H1 (cell line): Measurements from ENCODE around the gene FOXA3.

ENCODE experiments used
- GABPA ChIP-seq: IDR thresholded peaks from 2 replicates; pipeline ENCODE4 v1.6.1; 2011; ENCODE audit warnings: mild to moderate bottlenecking, low read length, moderate library complexity, borderline replicate concordance; ENCODE audit not compliant: insufficient read depth
- NRF1 ChIP-seq: IDR thresholded peaks from 2 replicates; pipeline ENCODE4 v1.6.1; 2011; ENCODE audit warnings: mild to moderate bottlenecking, low read depth, low read length, improper control_type of control experiment
- PHF8 ChIP-seq: fragments of 200-600 bp; sonication (generic); conservative IDR thresholded peaks from 2 replicates; pipeline ENCODE4 v1.7.1; 2012; ENCODE audit warnings: low read depth, mild to moderate bottlenecking, inconsistent platforms, low read length, moderate library complexity
- POLR2A ChIP-seq, 2 experiments: IDR thresholded peaks; 1 replicate in 1 of 2; 2 replicates in 1 of 2; pipeline ENCODE4 v1.6.1; 2011; ENCODE audit warnings: low read depth in 2 of 2, low read length in 2 of 2, mild to moderate bottlenecking in 2 of 2; ENCODE audit errors: control extremely low read depth in 1 of 2
- TCF12 ChIP-seq: IDR thresholded peaks from 2 replicates; pipeline ENCODE4 v1.6.1; 2011; ENCODE audit warnings: low read depth, mild to moderate bottlenecking, low read length
- TF ChIP-seq, protein P1 (sequence below), 3 experiments: IDR thresholded peaks; 1 replicate in 2 of 3; 2 replicates in 1 of 3; pipeline versions ENCODE4 v1.5.1 to v1.6.1; 2011; ENCODE audit warnings: low read length in 3 of 3, mild to moderate bottlenecking in 3 of 3, inconsistent platforms in 2 of 3, low read depth in 1 of 3, moderate library complexity in 1 of 3; ENCODE audit not compliant: insufficient read depth in 1 of 3; ENCODE audit errors: control extremely low read depth in 1 of 3
- TF ChIP-seq, protein P2 (sequence below): IDR thresholded peaks from 2 replicates; pipeline ENCODE4 v1.6.1; 2011; ENCODE audit warnings: low read length, improper control_type of control experiment
- TF ChIP-seq, protein P3 (sequence below): IDR thresholded peaks from 2 replicates; pipeline ENCODE4 v1.6.1; 2012; ENCODE audit warnings: inconsistent platforms

DNA sequence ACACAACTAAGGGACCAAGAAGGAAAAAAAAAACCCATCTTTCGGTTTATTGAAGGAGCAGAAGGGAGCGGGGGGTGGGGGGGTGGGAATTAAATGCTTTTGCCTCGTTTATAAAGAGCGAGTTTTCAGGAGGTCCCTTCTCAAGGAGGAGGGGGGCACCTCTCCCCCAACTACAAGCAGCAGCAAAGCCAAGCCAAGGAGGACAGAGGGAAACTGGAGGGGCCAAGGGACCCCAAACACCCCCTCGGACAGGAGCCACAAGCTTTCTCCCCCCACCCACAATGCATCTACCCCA is 19.4 kb downstream of the FOXA3 start:
- TF ChIP-seq, protein P1, sequence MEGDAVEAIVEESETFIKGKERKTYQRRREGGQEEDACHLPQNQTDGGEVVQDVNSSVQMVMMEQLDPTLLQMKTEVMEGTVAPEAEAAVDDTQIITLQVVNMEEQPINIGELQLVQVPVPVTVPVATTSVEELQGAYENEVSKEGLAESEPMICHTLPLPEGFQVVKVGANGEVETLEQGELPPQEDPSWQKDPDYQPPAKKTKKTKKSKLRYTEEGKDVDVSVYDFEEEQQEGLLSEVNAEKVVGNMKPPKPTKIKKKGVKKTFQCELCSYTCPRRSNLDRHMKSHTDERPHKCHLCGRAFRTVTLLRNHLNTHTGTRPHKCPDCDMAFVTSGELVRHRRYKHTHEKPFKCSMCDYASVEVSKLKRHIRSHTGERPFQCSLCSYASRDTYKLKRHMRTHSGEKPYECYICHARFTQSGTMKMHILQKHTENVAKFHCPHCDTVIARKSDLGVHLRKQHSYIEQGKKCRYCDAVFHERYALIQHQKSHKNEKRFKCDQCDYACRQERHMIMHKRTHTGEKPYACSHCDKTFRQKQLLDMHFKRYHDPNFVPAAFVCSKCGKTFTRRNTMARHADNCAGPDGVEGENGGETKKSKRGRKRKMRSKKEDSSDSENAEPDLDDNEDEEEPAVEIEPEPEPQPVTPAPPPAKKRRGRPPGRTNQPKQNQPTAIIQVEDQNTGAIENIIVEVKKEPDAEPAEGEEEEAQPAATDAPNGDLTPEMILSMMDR (IDR thresholded peaks at IDR 0.05; ENCODE audit: control extremely low read depth in 1 of 3, insufficient read depth in 1 of 3, low read depth in 1 of 3, low read length in 3 of 3): no peak
- TF ChIP-seq, protein P2, sequence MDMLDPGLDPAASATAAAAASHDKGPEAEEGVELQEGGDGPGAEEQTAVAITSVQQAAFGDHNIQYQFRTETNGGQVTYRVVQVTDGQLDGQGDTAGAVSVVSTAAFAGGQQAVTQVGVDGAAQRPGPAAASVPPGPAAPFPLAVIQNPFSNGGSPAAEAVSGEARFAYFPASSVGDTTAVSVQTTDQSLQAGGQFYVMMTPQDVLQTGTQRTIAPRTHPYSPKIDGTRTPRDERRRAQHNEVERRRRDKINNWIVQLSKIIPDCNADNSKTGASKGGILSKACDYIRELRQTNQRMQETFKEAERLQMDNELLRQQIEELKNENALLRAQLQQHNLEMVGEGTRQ: no peak
- TF ChIP-seq TCF12 (no peak), NRF1 (no peak), POLR2A (IDR thresholded peaks at IDR 0.05; ENCODE audit: control extremely low read depth in 1 of 2, low read depth in 2 of 2, low read length in 2 of 2) (no peak), GABPA (no peak), PHF8 (no peak)
- TF ChIP-seq, protein P3, sequence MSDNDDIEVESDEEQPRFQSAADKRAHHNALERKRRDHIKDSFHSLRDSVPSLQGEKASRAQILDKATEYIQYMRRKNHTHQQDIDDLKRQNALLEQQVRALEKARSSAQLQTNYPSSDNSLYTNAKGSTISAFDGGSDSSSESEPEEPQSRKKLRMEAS: no peak
